H4 (cell line): ENCODE results near the gene P2RY8. TPM values are rescaled to one million over a fixed set of nuclear protein-coding genes. Genes with fewer than 3 reads are reported as not detected.
"Not testable (repeated sequence)": the region's sequence is repeated elsewhere in the genome, so short reads cannot be mapped to it uniquely, and the experiment has no call there.

Experiments
- DNase-seq: peaks from one replicate; pipeline ENCODE4 v3.0.0-alpha.2; 2015; ENCODE audit warnings: low spot score
- total RNA-seq: library from RNA; depleted of rRNA; stranded (reverse); fragments of >200 nt; shearing (Covaris generic); gene quantifications from 2 replicates; pipeline ENCODE4 v1.2.3, GENCODE V29; 2014

The P2RY8 gene
- total RNA-seq, 1 experiment from 2014 or later, result 0.25 TPM

- DNase-seq, result no peak
These were observed 71.4 kb downstream of the P2RY8 start for GRCh38 chrX:1465286-1466231.

DNA sequence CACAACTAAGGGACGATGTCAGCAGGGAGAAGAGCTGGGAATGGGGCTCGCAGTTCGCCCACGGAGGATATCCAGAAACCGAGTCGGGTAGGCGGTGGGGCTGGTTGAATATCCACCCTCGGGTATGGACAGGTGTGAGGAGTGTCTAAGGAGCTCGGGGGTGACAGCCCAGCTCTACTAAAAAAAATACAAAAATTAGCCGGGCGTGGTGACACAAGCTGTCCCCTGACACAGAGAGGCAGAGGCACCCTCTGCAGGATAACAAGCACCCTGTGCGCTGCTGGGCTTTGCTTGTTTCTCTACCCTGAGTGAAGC lies 72.1 kb downstream of the P2RY8 start:
- no peak for DNase-seq

- DNase-seq, result peak; percentile 58
These were observed 72.7 kb downstream of the P2RY8 start for GRCh38 chrX:1464041-1464970.

DNA sequence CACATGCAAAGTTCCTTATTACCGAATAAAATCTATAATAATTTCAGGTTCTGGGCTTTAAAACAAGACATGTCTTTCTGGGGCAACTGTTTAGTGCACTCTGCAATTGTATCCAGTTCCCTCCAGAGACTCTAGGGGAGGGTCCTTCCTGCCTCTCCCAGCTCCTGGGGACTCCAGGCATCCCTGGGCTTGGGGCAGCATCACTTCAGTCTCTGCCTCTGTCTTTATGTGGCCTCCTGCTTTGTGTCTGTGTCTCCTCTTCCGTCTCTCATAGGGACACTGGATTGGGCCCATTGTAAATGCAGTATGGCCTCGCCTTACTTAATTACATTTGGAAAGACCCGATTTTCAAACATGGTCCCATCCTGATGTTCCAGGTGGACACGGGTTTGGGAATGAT lies 73.4 kb downstream of the P2RY8 start:
- no peak for DNase-seq

DNA sequence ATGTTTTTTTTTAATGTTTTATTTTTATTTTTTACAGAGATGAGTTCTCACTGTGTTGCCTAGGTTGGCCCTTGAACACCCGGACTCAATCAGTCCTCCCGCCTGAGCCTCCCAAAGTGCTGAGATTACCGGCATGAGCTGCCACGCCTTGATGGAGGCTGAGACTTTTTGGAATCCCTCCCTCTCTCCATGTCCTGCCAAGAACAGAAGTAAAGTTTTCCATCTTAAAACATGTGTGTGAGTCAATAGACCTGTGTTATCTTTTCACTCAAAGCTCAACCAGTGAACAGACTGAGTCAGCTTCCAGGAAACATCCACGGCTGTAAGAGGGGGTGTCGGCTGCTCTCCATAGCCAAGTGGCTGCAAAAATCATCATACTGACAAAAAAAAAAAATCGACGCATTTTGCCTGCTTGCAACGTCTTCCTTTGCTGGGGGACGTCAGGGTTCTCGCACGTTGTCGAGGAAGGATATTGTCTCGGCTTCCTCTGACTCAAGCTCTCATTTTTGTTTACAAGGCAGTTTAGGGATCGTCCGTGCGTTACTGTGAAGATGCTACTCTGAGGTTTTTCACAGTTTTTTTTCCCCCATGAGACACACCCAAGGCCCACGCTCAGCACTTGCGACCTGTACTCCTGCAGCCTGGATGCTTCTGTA lies 74.3 kb downstream of the P2RY8 start:
- DNase-seq, result peak; percentile 86

DNA sequence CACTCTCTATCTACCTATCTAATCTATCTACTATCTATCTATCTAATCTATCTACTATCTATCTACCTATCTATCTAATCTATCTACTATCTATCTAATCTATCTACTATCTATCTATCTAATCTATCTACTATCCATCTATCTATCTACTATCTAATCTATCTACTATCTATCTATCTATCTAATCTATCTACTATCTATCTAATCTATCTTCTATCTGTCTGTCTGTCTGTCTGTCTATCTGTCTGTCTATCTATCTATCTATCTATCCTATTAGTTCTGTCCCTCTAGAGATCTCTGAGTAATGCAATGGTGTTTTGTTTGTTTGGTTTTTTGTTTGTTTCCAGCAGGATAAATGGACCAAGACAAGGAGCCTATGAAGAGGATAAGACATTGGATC lies 74.9 kb downstream of the P2RY8 start:
- no peak for DNase-seq

DNA sequence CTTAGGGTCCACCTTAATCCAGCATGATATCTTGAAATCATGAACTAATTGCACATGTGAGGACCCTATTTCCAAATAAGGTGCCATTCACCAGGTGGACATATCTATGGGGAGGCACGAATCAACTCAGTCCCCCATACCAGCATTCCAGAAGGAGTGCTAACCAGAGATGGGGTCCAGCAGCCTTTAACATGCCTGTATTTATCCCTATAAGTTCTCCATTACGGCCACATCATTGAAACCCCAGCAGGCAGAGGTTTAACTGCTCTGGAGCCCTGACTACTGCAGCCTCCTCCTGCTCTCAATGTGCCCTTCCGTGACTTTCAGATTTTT lies 81.1 kb downstream of the P2RY8 start:
- DNase-seq, result no peak

- peak; percentile 75 for DNase-seq
These were observed 82.8 kb downstream of the P2RY8 start for GRCh38 chrX:1453951-1454785.

DNA sequence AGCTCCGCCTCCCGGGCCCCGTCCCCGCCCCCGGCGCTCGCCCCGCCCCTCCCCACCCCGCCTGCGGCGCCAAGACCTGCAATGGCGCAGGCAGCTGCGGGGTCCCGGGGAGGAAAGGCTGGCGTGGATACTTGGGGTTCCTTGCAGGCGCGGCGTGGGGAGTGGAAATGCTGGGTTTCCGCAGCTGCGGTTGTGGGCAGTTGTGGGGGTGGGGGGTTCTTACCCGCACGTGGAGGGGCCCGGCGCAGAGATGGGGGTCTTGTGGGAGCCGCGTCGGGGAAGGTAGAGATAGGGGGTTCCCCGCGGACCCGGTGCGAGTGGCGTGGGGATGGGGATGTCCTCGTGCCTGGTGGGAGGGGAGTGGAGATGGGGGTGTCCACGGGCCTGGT lies 83.6 kb downstream of the P2RY8 start:
- DNase-seq, result no peak

DNA sequence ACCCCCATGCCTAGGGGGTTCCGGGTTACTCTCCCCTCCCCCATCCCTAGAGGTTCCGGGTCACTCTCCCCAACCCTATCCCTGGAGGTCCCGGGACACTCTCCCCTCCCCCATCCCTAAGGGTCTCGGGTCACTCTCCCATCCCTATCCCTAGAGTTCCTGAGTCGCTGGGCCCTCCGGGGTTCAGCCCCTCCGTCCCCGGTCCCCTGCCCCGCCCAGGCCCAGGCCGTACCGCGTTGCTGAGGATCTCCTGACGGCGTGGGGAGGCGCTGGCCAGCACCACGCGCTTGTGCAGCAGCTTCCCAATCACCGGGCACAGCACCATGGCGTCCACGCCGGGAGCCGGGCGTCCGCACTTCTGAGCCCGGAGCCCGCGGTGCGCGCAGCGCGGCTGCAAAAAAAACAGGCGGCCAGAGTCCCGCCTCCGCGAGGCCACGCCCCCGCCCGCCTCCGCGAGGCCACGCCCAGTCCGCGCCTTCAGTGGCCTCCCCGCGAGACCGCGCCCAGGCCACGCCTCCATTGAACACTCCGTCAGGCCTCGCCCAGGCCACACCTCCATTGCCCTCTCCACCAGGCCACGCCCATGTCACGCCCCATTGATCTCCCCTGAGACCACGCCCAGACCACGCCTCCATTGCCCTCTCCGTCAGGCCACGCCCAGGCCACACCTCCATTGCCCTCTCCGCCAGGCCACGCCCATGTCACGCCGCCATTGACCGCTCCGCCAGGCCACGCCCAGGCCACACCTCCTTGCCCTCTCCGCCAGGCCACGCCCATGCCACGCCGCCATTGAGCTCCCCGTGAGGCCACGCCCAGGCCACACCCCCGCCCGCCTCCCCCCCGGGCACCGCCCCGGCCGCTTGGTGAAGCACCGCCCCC lies 84.2 kb downstream of the P2RY8 start, which contains the start of gene ASMTL:
TSS of gene ASMTL (minus strand) at position 394 of the 879 bp plus-strand sequence. CDS start at position 325, 69 bp downstream.
- peak; percentile 98 for DNase-seq

DNA sequence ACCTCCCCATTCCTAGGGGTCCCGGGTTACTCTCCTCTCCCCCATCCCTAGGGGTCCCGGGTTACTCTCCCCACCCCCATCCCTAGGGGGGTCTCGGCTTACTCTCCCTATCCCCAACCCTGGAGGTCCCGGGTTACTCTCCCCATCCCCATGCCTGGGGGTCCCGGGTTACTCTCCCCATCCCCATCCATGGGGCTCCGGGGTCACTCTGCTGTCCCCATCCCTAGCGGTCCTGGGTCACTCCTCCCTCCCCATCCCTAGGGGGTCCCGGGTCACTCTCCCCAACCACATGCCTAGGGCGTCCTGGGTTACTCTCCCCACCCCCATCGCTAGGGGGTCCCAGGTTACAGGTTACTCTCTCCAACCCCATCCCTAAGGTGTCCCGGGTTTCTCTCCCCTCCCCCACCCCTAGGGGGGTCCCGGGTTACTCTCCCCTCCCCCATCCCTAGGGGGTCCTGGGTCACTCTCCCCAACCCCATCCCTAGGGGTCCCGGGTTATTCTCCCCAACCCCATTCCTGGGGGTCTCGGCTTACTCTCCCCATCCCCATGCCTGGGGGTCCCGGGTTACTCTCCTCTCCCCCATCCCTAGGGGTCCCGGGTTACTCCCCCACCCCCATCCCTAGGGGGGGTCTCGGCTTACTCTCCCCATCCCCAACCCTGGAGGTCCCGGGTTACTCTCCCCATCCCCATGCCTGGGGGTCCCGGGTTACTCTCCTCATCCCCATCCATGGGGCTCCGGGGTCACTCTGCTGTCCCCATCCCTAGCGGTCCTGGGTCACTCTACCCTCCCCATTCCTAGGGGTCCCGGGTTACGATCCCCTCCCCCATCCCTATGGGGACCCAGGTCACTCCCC lies 85.1 kb downstream of the P2RY8 start:
- DNase-seq, result no peak

GRCh38 chrX:1451251-1451660 lies 85.7 kb downstream of the P2RY8 start:
- no peak for DNase-seq

DNA sequence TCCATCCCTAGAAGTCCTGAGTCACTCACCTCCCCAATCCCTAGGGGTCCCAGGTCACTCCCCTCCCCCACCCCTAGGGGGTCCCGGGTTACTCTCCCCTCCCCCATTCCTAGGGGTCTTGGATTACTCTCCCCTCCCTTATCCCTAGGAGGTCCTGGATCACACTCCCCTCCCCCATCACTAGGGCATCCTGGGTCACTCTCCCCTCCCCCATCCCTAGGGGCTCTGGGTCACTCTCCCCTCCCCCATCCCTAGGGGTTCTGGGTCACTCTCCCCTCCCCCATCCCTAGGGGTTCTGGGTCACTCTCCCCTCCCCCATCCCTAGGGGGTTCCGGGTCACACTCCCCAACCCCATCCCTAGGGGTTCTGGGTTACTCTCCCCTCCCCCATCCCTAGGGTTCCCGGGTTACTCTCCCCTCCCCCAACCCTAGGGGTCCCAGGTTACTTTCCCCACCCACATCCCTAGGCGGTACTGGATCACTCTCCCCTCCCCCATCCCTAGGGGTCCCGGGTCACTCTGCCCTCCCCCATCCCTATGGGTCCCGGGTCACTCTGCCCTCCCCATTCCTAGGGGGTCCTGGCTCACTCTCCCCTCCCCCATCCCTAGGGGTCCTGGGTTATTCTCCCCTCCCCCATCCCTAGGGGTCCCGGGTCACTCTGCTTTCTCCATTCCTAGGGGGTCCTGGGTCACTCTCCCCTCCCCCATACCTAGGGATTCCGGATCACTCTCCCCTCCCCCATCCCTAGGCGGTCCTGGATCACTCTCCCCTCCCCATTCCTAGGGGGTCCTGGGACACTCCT lies 86.4 kb downstream of the P2RY8 start:
- DNase-seq, result no peak

DNA sequence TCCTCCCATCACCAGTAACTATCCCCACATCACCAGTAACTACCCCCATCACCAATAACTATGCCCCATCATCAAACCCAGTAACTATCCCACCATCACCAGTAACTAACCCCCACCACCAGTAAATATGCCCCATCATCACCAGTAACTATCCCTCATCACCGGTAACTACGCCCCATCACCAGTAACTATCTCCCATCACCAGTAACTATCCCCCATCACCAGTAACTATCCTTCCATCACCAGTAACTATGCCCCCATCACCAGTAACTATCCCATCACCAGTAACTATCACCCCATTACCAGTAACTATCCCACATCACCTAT lies 87.2 kb downstream of the P2RY8 start:
- no peak for DNase-seq

- no peak for DNase-seq
These were observed 87.8 kb downstream of the P2RY8 start for GRCh38 chrX:1449036-1449822.

DNA sequence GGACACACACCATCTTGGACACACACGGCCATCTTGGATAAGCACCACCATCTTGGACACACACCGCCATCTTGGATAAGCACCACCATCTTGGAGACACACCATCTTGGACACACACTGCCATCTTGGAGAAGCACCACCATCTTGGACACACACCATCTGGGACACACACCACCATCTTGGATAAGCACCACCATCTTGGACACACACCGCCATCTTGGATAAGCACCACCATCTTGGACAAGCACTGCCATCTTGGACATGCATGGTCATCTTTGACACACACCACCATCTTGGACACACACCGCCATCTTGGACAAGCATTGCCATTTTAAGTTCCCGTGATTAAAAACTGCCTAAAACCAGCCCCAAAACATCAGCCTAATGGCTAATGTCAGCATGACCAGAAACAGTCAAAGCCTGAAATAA lies 88.4 kb downstream of the P2RY8 start:
- not testable (repeated sequence) for DNase-seq

DNA sequence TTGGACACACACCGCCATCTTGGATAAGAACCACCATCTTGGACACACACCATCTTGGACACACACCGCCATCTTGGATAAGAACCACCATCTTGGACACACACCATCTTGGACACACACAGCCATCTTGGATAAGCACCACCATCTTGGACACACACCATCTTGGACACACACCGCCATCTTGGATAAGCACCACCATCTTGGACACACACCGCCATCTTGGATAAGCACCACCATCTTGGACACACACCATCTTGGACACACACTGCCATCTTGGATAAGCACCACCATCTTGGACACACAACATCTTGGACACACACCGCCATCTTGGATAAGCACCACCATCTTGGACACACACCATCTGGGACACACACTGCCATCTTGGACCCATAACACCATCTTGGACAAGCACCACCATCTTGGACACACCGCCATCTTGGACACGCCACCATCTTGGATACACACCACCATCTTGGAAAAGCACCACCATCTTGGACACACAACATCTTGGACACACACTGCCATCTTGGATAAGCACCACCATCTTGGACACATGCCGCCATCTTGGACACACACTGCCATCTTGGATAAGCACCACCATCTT lies 88.9 kb downstream of the P2RY8 start:
- not testable (repeated sequence) for DNase-seq
